SKM-1 (cell line): ENCODE measurements around the gene RHBDD3.
"Not testable (repeated sequence)": the region's sequence is repeated elsewhere in the genome, so short reads cannot be mapped to it uniquely, and the experiment has no call there.

ENCODE experiments used
- DNase-seq: peaks from one replicate; lab custom pipeline; 2025; ENCODE audit not compliant: unreplicated experiment; lab: John Stamatoyannopoulos, UW

Gene RHBDD3

DNA sequence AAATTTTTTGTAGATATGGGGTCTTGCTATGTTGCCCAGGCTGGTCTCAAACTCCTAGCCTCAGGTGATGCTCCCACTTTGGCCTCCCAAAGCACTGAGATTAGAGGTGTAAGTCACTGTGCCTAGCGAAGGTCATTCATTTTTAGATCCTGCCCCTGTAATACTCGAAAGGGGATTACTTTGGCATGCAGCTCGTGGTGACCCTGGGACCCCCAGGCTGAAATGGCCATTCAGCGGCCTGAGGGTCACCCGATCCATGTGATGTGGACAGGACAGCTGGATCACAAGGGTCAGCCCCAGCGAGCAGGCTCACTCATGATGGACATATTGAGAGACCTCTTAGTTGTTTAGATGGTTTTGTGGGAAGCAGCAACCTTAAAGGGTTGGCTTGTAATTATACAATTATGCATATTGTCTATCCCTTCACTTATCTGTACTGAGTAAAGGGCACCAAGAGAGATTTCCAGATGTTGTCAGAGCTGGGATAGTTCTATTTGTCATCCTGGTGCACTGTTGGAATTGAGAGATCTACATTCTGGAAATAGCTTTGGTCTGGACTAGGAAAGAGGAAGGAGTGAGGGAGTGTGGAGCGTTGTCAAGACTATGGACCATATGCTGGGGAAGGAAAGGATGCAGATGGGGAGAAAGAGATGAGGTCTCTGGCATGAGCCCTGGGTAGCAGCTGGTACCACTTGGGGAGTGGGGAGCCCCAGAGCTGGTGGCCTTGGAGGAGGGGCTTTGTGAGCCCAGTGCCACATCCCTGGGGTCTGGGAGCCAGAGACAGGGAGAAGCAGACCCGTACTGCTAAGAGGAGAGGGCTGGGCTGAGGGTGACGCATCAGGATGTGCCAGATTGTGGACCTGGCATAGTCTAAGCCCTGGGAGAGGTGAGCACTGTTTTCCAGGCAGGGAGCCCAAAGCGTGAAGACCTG, 15.5 kb downstream of the RHBDD3 start:
- no peak for DNase-seq

DNA sequence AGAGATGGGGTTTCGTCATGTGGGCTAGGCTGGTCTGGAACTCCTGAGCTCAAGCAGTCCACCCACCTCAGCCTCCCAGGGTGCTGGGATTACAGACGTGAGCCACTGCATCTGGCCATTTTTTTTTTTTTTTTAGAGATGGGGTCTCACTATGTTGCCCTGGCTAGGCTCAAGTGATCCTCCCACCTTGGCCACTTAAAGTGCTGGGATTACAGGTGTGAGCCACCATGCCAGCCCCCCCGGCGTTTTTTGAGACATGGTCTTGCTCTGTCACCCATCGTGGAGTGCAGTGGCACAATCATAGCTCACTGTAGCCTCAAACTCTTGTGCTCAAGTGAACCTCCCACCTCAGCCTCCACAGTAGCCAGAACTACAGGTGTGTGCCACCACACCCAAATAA, 16.5 kb downstream of the RHBDD3 start:
- no peak for DNase-seq

DNA sequence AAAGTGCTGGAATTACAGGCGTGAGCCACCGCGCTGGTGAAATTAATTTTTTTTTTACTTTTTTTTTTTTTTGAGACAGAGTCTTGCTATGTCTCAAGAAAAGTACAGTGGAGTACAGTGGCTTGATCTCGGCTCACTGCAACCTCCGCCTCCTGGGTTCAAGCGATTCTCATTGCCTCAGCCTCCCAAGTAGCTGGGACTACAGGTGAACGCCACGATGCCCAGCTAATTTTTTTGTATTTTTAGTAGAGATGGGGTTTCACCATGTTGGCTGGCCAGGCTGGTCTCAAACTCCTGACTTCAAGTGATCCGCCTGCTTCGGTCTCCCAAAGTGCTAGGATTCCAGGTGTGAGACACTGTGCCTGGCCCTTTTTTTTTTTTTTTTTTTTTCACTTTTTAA, 19.9 kb downstream of the RHBDD3 start:
- DNase-seq: not testable (repeated sequence)

DNA sequence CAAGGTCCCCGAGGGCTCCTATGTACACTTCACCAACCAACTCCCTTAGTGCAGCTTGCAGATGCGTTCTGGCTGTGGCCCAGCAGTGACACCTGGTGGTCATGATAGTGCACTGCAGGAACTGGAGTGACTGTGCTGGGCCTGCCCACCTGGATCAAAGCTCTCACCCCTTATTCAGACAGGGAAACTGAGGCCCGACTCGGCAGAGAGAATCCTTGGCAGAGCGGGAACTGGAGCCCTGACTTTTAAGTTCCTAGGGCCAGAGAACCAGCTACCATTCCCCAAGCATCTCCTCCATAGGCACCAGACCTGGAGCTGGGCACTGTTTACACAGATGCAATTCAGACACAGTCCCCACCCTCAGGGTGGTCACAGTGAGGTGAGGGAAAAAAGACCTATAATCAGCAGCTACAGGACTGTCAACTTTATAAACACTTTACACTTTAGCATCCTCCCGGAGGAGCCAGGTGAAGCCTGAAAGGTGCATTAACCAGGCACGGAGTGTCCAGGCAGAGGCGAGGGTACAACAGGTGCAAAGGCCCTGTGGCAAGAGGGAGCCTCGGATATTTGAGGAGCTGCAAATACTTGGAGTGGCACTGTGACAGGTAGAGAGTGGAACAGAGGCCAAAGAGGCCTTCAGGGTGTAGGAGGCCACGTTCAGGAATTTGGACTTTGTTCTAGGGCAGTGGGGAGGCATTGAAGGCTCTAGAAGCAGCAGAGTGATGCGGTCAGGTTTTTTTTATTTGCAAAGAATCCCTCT, 22.0 kb downstream of the RHBDD3 start:
- peak; percentile 46 for DNase-seq

DNA sequence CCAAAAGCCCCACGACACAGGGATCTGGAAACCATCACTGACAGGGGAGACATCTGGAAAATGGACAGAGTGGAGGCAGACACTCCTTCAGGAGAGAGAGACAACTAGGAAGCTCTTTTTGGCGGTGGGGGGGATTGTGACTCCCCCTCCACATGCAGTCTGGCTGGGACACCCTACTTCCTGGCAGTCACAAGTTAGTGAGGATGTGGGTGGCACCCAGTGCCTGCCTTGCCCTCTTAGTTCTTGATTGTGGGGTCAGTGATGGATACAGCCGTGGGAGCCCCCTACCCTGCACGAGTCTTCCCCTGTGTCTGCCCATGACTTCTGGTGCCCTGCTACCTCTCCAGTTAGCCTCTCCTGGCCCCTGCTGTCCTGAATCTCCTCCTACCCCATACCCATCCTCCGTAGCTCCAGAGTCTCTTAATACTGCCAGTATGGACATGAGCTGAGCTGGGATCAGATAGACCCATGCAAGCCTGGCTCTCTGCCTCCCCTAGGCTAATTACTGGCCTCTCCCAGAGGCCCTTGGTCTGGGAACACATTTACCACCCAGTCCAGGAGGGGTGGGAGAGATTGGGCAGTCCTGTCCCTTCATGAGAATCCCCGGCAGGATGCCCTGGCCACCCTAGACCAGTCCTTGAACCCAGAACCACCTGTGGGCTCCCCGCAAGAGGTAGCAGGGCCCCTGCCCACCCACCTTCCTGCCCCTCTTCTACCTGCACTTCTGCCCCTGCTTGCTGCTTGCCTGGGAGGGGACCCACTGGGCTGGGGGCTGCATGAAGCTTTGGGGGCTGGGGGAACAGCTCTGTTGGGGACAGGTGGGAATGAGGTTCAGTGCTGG, 22.8 kb downstream of the RHBDD3 start:
- no peak for DNase-seq

DNA sequence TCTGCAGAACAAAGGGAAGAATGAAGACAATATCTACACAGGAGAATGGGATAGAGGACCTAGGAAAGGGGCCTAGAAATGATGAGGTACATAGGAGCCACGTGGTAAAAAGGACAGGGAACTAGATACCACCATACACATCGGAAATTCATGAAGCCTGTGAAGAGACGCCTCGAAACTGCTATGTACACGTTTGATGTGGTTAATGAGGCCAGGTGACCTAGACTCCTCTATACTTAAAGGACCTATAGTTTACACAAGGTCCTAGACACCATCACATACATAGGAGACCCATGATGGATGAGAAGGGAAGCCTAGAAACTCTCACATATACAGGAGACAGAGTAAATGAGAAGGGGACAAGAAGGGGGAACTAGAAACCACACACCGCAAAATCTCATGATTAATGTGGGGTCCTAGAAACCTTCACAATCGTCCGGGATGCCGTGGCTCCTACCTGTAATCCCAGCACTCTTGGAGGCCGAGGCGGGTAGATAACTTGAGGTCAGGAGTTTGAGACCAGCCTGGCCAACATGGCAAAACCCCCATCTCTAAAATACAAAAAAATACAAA, 23.8 kb downstream of the RHBDD3 start:
- no peak for DNase-seq

DNA sequence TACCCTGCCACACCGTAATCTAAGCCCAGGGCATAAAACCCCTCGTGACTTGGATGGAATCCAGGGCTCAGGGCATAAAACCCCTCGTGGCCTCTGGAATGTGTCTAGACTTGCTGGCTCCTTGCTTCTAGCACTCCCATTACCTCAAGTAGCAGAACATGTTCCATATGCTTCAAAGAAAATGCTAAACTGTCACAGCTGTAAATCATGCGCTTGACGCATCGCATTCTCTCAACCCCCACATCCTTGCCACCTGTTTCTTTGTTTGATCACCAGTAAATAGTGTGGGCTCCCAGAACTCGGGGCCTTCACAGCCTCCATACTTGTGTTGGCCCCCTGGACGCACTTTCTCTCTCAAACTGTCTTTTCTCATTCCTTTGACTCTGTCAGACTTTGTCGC, 27.3 kb downstream of the RHBDD3 start:
- not testable (repeated sequence) for DNase-seq

DNA sequence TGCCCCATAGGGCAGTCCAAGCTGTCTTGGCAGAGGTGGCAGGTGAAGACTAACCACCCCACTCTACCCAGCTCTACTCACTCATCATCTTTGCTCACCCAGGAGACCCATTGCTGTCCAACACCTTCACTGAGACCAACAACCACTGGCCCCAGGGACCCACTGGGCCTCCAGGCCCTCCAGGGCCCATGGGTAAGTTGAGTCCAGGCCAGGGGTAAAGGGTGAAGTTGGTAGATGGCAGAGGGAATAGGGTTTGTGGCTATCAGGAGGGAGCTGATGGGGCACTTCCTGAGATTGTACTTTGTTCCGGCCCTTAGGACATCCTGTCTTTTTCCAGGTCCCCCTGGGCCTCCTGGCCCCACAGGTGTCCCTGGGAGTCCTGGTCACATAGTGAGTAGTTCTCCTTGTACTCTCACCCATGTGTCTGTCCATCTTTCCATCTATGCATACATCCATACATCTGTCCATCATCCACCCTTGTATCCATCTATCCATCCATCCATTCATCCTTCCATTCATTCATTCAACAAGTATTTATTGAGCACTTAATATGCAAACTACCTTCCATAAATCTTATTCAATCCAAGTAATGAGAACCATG, 34.4 kb downstream of the RHBDD3 start:
- DNase-seq: no peak

DNA sequence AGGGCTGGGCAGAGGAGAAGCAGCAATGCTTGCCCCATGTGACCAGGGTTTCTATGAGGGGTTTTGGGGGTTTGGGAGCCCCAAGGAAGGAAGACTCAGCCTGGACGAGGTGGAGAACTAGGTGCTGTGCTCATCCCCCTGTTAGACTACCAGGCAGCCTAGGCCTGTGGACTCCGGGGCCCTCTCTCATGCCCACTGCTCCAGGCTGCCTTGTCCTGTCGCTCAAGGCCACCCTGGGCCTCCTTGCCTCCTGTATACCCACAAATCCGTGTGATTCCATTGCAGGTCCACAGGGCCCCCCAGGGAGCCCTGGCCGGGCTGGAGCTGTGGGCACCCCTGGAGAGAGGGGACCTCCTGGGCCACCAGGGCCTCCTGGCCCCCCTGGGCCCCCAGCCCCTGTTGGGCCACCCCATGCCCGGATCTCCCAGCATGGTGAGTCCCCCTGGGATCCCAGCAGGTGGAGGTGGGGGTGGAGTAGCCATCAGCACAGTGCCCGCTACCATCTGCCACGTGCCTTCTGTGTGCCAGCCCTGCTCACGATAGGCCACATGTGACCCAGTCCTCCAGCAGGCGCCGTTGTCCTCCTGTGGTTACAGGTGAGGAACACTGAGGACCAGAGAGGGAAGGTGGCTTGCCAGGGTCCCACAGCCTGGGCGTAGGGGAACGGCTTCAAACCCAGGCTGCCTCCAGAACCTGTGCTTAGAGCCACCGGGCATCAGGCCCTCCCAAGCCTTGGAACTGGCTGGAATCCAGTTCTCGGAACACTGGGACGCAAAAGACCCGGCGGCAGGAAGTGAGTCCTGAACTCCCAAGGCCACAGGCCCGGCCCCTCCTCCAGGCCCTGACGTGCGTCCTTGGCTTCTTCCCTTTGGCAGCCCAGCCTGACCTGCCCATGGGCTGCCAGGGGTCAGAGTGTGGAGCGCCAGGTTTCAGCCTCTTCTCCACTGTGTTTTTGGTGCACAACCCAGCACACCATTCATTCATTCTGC, 35.5 kb downstream of the RHBDD3 start:
- DNase-seq: no peak

DNA sequence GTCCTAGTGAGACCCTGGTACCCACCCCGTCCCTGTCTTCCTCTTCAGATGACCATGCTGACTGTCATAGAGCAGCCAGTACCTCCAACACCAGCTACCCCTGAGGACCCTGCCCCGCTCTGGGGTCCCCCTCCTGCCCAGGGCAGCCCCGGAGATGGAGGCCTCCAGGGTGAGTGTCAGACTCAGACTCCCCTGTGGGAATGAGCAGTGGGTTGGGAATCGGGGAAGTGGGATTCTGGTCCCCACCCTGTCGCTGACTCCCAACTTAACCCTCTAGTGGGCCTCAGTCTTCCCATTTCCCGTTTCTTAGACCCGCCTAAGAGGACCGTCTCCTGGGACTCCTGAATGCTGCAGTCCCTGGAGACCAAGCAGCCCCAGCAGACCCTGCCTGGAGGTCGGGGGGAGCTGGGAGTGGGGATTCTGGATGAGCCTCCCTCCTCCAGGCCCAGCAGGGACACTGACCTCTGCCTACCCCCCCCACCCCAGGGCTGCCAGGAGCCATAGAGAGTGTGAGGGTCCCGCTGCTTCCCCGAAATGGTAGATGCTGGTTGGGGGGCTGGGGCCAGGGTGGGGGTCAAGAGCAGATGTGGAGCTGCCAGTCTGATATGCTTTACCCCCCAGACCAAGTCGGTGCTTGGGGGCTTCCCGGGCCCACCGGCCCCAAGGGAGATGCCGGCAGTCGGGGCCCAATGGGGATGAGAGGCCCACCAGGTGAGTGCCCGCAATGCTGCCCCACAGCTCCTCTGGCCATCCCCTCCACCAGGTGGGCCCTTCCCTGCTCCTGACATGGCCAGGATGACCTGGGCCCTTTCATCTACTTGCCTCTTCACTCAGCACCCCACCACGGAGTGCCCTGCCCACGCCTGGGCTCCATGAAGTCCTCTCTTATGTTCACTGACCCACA, 36.6 kb downstream of the RHBDD3 start:
- DNase-seq: no peak

DNA sequence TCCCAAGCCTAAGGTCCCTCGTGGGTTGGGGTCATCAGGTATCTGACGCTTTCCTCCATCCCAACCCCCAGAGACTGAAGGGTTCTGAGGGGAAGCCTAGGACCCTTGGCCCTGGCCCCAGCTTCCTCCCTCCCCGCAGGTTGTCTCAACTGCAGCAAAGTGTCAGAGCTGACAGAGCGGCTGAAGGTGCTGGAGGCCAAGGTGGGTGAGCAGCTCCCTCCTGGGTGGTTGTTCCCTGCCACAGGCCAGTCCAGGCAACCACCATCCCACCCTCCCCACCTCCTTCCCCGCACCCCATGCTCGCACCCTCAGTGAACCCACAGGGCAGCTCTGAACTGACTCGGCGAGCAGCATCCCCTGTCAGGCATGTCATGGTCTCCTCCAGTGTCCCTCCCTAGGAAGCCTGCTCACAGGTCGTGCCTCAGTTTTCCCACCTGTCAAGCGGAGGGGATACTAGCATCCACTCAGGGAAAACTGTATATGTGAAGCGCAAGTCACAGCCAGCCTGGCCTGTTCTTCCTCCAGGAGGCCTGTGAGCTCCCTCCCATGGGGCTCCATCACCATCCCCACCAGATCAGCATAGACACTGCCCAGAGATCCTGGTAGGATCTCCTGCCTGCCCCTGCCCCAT, 41.3 kb downstream of the RHBDD3 start:
- no peak for DNase-seq

DNA sequence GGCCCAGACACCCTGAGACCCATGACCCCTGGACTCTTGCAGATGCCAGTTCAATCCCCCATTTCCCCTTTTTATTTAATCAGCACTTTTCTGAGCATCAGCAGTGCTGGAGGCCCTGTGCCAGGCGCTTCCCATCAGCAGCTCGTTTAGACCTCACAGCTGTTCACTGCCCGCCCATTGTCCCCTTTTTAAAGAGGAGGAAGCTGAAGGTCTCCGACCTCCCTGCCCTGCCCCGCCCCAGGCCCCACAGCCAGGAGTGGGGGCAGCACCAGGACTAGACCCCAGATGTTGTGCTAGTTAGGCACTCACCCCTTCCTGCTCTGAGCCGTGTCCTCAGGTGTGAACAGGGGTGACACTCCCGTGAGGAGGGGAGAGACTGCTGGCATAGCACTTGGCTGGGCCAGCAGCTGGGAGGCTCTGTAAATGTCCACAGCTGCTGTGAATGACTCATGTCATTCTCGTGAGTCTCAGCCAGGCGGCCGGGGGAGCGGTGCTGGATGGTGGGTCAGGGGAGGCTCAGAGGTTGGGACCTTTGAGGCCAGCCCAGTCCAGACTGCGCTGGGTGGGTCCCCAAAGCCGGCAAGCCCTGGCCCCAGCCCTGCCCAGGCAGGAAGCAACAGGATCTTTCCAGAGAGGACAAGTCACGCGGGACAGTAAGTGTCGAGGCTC, 42.2 kb downstream of the RHBDD3 start:
- DNase-seq: no peak

DNA sequence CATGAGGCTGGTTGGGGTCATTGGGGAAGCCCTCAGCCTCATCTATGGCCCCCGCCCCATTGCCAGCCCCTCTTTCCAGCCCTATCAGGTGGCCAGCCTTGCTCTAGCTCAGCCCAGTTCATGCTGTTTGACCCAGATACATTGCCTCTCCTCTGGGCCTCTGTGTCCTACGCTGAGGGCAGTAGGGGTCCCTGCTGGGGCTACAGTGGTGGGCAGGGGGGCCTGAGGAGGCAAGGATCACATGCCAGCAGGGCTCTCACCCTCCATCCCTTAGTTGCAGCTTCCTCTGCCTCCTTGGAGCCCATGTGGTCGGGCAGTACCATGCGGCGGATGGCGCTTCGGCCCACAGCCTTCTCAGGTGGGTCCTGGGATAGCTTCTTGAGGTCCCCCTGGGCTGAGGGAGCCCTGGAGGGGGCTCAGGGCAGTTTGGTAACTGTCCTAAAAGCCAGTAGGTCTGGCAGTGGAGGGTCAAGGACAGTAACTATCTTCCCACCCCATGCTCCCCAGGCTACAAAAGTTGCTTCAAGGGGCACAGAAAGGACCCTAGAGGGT, 42.8 kb downstream of the RHBDD3 start:
- no peak for DNase-seq

DNA sequence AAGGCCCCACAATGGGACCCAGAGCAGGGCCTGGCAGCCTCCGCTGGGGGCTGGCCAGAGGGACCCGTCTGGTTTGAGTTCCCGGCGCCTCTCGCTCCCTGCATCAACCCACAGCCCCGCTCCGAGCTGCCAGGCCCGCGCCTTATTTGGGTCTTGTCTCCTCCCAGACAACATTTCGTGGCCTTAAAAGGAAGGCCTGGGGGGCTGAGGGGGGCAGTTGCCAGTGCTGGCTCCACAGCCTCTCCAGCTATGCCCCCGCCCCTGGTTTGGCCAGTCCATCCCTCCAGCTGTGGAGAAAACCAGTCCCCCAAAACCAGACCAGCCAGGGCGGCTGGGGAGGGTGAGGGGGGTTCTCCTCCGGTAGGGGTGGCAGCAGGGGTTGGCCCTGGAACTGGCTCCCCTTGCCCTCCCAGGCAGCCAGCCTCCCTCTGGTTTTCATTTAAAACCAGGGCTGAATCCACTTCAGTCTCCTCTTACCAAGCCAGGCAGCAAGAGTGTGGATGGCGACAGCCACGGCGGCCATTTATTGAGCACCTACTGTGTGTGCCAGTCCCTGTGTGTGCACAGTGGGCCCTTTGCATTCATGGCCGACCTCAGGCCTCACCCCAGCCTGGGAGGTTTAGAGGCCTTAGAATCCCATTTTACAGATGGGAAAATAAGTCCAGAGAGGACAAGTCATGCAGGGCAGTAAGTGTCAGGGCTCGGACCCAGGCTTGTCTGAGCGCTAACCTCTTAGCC, 43.5 kb downstream of the RHBDD3 start:
- no peak for DNase-seq

DNA sequence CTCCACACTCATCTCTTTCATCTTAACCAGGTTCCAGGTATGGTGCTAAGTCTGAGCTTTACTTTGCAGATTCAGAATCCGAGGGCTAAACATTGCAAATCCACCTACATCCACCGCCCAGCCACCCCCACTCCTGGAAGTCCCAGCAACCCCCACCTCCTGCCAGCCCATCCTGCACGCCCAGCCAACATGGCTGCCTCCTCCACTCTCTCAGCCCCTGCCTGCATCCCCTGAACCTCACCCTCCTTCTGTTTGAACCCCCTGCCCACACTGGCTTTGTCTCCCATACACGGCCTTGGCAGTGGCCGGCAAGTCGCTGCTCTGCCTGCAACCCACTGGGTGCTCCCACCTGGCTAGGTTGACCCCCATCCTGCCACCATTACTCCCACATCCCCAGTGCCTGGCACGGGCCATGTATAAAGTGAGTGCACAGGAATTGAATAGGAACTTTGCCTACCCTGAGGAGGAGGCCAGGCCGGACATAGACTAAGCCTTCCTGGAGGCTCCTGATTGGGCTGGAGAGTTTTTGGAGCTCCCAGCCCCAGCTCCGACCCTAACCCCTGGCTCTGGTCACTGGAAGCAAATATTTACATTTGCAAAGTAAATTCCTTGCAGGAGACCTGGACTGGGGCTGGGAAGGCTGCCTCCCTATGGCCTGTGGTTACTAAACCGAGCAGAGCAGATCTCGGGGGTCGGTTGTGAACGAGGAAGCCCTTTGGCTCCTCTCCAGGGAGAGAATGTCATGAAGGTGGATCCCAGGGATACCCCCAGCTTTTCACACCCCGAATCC, 47.7 kb downstream of the RHBDD3 start:
- DNase-seq: no peak

DNA sequence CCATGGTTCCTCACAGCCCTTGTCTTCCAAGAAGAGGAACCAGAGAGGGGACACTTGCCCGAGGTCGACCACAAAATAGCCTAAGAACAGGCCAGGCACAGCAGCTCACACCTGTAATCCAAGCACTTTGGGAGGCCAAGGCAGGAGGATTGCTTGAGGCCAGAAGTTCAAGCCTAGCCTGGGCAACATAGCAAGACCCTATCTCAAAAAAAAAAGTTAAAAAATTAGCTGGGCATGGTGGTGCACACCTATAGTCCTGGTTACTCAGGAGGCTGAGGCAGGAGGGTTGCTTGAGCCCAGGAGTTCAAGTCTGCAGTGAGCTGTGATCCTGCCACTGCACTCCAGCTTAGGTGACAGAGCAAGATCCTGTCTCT, 48.4 kb downstream of the RHBDD3 start:
- DNase-seq: not testable (repeated sequence)
